GM10266 (cell line): Measurements from ENCODE around the gene HPSE2.
"Not testable (repeated sequence)": the region's sequence is repeated elsewhere in the genome, so short reads cannot be mapped to it uniquely, and the experiment has no call there.

Source experiments
- DNase-seq: peaks from one replicate; pipeline ENCODE4 v3.0.0; 2012; ENCODE audit errors: extremely low spot score
- CTCF ChIP-seq: IDR thresholded peaks from 2 replicates; pipeline ENCODE4 v1.5.1; 2012; ENCODE audit warnings: mild to moderate bottlenecking, low read depth; ENCODE audit not compliant: control insufficient read depth, insufficient read depth; ENCODE audit errors: missing control alignments

The HPSE2 gene

GRCh38 chr10:98910048-98910447 lies 325.6 kb downstream of the HPSE2 start:
- TF ChIP-seq CTCF: no peak
- no peak for DNase-seq

- no peak for DNase-seq
- no peak for TF ChIP-seq CTCF
These were observed 326.8 kb downstream of the HPSE2 start for GRCh38 chr10:98908868-98909267.

GRCh38 chr10:98908247-98908646 lies 327.4 kb downstream of the HPSE2 start:
- DNase-seq: not testable (repeated sequence)

- TF ChIP-seq CTCF: no peak
- DNase-seq: no peak
These were observed 334.1 kb downstream of the HPSE2 start for GRCh38 chr10:98901441-98902110.

GRCh38 chr10:98899018-98899417 lies 336.6 kb downstream of the HPSE2 start:
- DNase-seq: no peak
- TF ChIP-seq CTCF: no peak

- no peak for DNase-seq
- no peak for TF ChIP-seq CTCF
These were observed 343.1 kb downstream of the HPSE2 start for GRCh38 chr10:98892523-98892922.

- DNase-seq: no peak
- TF ChIP-seq CTCF: no peak
These were observed 349.0 kb downstream of the HPSE2 start for GRCh38 chr10:98886686-98887085.

- no peak for TF ChIP-seq CTCF
- DNase-seq: no peak
These were observed 350.3 kb downstream of the HPSE2 start for GRCh38 chr10:98885378-98885777.
